ENCODE results near the gene MEI4. TPM values are rescaled to one million over a fixed set of nuclear protein-coding genes. Genes with fewer than 3 reads are reported as not detected.

MEI4 gene
- total and polyA plus RNA-seq, 2 donors (not counting 1 experiment from before 2014, with no cell fraction given): not detected

DNA sequence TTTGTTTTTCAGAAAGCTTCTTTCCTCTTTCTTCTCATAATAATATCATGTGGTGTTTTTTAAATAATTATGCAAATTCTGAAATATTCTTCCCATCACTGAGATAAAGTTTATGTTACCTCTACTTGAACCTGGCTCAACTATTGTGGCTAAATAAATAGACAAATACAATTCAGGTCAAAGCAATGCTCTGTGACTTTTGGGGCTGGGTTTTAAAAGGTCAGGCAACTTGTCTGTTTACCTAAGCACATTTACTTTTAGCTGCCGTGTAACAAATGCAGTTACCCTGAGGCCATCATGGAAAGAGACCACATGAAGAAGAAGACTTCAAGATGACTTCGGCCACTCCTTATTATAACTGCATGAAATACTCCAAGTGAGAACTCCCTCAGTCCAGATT lies 33.7 kb upstream of the MEI4 start:
- POLR2A ChIA-PET: no interaction called here
- Histone ChIP-seq H3K4me2 (replicated peaks; ENCODE audit: low read depth, low read length, poor library complexity, severe bottlenecking) (no peak overlapping the region), H3K79me2 (ENCODE audit: control insufficient read depth, insufficient read depth, low read length) (no peaks in the 10 kb centered on the region), H3K27me3 (replicated peaks in 1 of 4; ENCODE audit: control extremely low read depth in 1 of 4, control insufficient read depth in 3 of 4, insufficient read depth in 4 of 4, low read length in 3 of 4) (no peaks in the 10 kb centered on the region), H3K9me3 (ENCODE audit: control extremely low read depth in 1 of 3, control insufficient read depth in 2 of 3, insufficient read depth in 1 of 3, low read length in 2 of 3) (peaks cover 0 to 2% (median 0%) of the 10 kb centered on the region in 3 donors), H3K36me3 (replicated peaks in 1 of 2; ENCODE audit: control extremely low read depth in 1 of 2, control insufficient read depth in 1 of 2, extremely low read depth in 1 of 2, insufficient read depth in 2 of 2, low read length in 1 of 2) (no peaks in the 10 kb centered on the region), H3K4me3 (ENCODE audit: control extremely low read depth in 1 of 5, extremely low read depth in 1 of 5, insufficient read depth in 1 of 5, low read depth in 2 of 5, low read length in 4 of 5) (no peak overlapping the region), H3K4me1 (ENCODE audit: control insufficient read depth in 2 of 2, insufficient read depth in 2 of 2, low read length in 2 of 2) (no peaks in the 10 kb centered on the region), H3K9ac (ENCODE audit: low read length) (no peak overlapping the region), H2AFZ (ENCODE audit: insufficient read depth, low read depth, low read length, poor library complexity, severe bottlenecking) (no peak overlapping the region), H3K27ac (ENCODE audit: low read length in 2 of 2) (no peak overlapping the region), H4K20me1 (ENCODE audit: control insufficient read depth, insufficient read depth, low read length, poor library complexity, severe bottlenecking) (no peaks in the 10 kb centered on the region)
- no peaks in the 10 kb centered on the region for H3K27me3 Mint-ChIP-seq
- H3K9me3 Mint-ChIP-seq (ENCODE audit: insufficient read depth): peaks cover 8% of the 10 kb centered on the region
- no peak overlapping the region for H3K4me3 Mint-ChIP-seq
- ATAC-seq (ENCODE audit: low read depth) (no peak), DNase-seq (no peak)
- CTCF ChIA-PET: no interaction called here
- WGBS (ENCODE audit: insufficient coverage): 86% methylated on average over 1 of the region's 2 CpGs
- H3K4me1 Mint-ChIP-seq: no peaks in the 10 kb centered on the region
- intact Hi-C loops (cut with micrococcal nuclease): no loop called here
- TF ChIP-seq, protein P1, sequence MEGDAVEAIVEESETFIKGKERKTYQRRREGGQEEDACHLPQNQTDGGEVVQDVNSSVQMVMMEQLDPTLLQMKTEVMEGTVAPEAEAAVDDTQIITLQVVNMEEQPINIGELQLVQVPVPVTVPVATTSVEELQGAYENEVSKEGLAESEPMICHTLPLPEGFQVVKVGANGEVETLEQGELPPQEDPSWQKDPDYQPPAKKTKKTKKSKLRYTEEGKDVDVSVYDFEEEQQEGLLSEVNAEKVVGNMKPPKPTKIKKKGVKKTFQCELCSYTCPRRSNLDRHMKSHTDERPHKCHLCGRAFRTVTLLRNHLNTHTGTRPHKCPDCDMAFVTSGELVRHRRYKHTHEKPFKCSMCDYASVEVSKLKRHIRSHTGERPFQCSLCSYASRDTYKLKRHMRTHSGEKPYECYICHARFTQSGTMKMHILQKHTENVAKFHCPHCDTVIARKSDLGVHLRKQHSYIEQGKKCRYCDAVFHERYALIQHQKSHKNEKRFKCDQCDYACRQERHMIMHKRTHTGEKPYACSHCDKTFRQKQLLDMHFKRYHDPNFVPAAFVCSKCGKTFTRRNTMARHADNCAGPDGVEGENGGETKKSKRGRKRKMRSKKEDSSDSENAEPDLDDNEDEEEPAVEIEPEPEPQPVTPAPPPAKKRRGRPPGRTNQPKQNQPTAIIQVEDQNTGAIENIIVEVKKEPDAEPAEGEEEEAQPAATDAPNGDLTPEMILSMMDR (IDR thresholded peaks at IDR 0.05): no peak
- TF ChIP-seq EZH2 (IDR thresholded peaks at IDR 0.05; ENCODE audit: borderline replicate concordance, insufficient read depth, low read depth, low read length, poor library complexity, severe bottlenecking): no peak
- H3K27ac Mint-ChIP-seq: no peak overlapping the region

DNA sequence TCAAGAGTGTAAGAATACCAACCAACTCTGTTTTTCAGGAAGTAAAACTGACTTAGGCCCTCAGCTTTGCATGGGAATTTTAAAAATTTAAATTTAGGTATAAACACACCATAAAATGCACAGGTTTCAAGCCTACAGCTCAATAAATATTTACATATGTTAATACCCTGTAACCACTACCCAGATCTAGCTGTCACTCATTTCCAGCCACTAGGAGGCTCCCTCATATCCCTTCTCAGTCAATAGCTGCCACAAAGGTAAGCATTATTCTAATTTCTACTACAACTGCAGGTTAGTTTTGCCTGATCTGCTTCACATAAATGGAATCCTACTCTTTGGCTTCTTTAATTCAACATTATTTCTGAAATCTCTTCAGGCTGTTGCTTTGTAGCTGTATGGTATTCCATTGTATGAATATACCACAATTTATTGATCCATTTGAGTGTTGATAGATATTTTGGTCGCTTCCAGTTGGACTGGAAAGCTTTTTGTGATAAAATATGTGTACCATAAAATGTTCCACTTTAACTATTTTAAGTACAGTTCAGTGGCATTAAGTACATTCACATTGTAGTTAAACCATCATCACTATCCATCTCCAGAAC lies 32.5 kb upstream of the MEI4 start:
- H3K4me1 Mint-ChIP-seq: no peaks in the 10 kb centered on the region
- H3K27me3 Mint-ChIP-seq: no peaks in the 10 kb centered on the region
- Histone ChIP-seq H3K4me2 (replicated peaks; ENCODE audit: low read depth, low read length, poor library complexity, severe bottlenecking) (no peak overlapping the region), H3K36me3 (replicated peaks in 1 of 2; ENCODE audit: control extremely low read depth in 1 of 2, control insufficient read depth in 1 of 2, extremely low read depth in 1 of 2, insufficient read depth in 2 of 2, low read length in 1 of 2) (no peaks in the 10 kb centered on the region), H3K27me3 (replicated peaks in 1 of 4; ENCODE audit: control extremely low read depth in 1 of 4, control insufficient read depth in 3 of 4, insufficient read depth in 4 of 4, low read length in 3 of 4) (no peaks in the 10 kb centered on the region), H3K4me3 (ENCODE audit: control extremely low read depth in 1 of 5, extremely low read depth in 1 of 5, insufficient read depth in 1 of 5, low read depth in 2 of 5, low read length in 4 of 5) (no peak overlapping the region), H3K9me3 (ENCODE audit: control extremely low read depth in 1 of 3, control insufficient read depth in 2 of 3, insufficient read depth in 1 of 3, low read length in 2 of 3) (peaks cover 0 to 2% (median 0%) of the 10 kb centered on the region in 3 donors), H3K9ac (ENCODE audit: low read length) (no peak overlapping the region), H3K27ac (ENCODE audit: low read length in 2 of 2) (no peak overlapping the region), H2AFZ (ENCODE audit: insufficient read depth, low read depth, low read length, poor library complexity, severe bottlenecking) (no peak overlapping the region), H4K20me1 (ENCODE audit: control insufficient read depth, insufficient read depth, low read length, poor library complexity, severe bottlenecking) (no peaks in the 10 kb centered on the region), H3K79me2 (ENCODE audit: control insufficient read depth, insufficient read depth, low read length) (no peaks in the 10 kb centered on the region), H3K4me1 (ENCODE audit: control insufficient read depth in 2 of 2, insufficient read depth in 2 of 2, low read length in 2 of 2) (no peaks in the 10 kb centered on the region)
- TF ChIP-seq, protein P1 (IDR thresholded peaks at IDR 0.05): no peak
- no peak for TF ChIP-seq EZH2 (IDR thresholded peaks at IDR 0.05; ENCODE audit: borderline replicate concordance, insufficient read depth, low read depth, low read length, poor library complexity, severe bottlenecking)
- no peak for DNase-seq
- no peak overlapping the region for H3K4me3 Mint-ChIP-seq
- WGBS (ENCODE audit: insufficient coverage): no CpG with 5 or more reads among the region's 1 CpG
- H3K27ac Mint-ChIP-seq: no peak overlapping the region
- intact Hi-C loops (cut with micrococcal nuclease): no loop called here
- no peak for ATAC-seq (ENCODE audit: low read depth)
- ChIA-PET CTCF (no interaction called here), POLR2A (no interaction called here)
- H3K9me3 Mint-ChIP-seq (ENCODE audit: insufficient read depth): peaks cover 8% of the 10 kb centered on the region

Data from B cell (primary cell).